Transverse colon (tissue), 4 donors: ENCODE data around the gene OLFM4. TPM values are rescaled to one million over a fixed set of nuclear protein-coding genes. Genes with fewer than 3 reads are reported as not detected.
A peak's percentile ranks its signal among the peaks of the same experiment; 100 is the strongest.

Experiments used
- DNase-seq: peaks from one replicate; pipeline ENCODE4 v3.0.0-alpha.2; 2019
- H3K27ac ChIP-seq, 4 donors: fragments of 200-600 bp; sonication (generic); 2 replicates each; pipeline ENCODE4 v1.5.1; 2016 to 2018; ENCODE audit warnings: inconsistent platforms in 4 of 4
- H3K27me3 ChIP-seq: fragments of 200-600 bp; sonication (generic); 2 replicates; pipeline ENCODE4 v1.5.1; 2017; ENCODE audit warnings: inconsistent platforms
- H3K36me3 ChIP-seq, 4 donors: fragments of 200-600 bp; sonication (generic); 2 replicates each; pipeline ENCODE4 v1.5.1; 2017 to 2019; ENCODE audit warnings: inconsistent platforms in 4 of 4
- H3K4me1 ChIP-seq, 4 donors: fragments of 200-600 bp; sonication (generic); 2 replicates each; pipeline ENCODE4 v1.5.1; 2017 to 2020; ENCODE audit warnings: inconsistent platforms in 4 of 4
- H3K4me3 ChIP-seq, 4 donors: fragments of 200-600 bp; sonication (generic); 1 replicate in 1 of 4; 2 replicates in 3 of 4; pipeline versions ENCODE4 v1.5.1 to v1.6.1; 2017 to 2019; ENCODE audit warnings: inconsistent platforms in 4 of 4
- H3K9me3 ChIP-seq, 2 donors: fragments of 200-600 bp; sonication (generic); 2 replicates each; pipeline ENCODE4 v1.5.1; 2017 to 2019; ENCODE audit warnings: inconsistent platforms in 2 of 2
- CTCF ChIP-seq, 5 experiments: fragments of 200-600 bp in 3 of 5; fragments of 450-650 bp in 2 of 5; sonication (generic) in 3 of 5; IDR thresholded peaks; 1 replicate in 2 of 5; 2 replicates in 3 of 5; pipeline ENCODE4 v1.5.1; 2016 to 2017; ENCODE audit warnings: antibody characterized with exemption in 5 of 5, inconsistent platforms in 3 of 5, mild to moderate bottlenecking in 2 of 5, moderate library complexity in 1 of 5
- EP300 ChIP-seq: sonication (generic); formaldehyde crosslinking; IDR thresholded peaks from one replicate; pipeline ENCODE4 v1.6.1; 2017; ENCODE audit warnings: antibody characterized with exemption, low read depth
- POLR2A ChIP-seq: fragments of 450-650 bp; IDR thresholded peaks from one replicate; pipeline ENCODE4 v1.6.1; 2016; ENCODE audit warnings: antibody characterized with exemption, mild to moderate bottlenecking, moderate library complexity
- POLR2AphosphoS5 ChIP-seq, 3 donors: sonication (generic); formaldehyde crosslinking; IDR thresholded peaks; one replicate each; pipeline ENCODE4 v1.6.1; 2016; ENCODE audit warnings: antibody characterized with exemption in 3 of 3
- WGBS, 2 donors: methylation state at CpG; one replicate each; pipeline ENCODE4 v1.1.5; 2018; ENCODE audit warnings: low coverage in 1 of 2; 5-methylcytosine and 5-hydroxymethylcytosine counted together
- in situ Hi-C, 4 donors: fragments of 200-750 bp; cut with MboI; loops; one replicate each; pipeline versions ENCODE4 v1.15.0 to v1.15.1; 2017; ENCODE audit warnings: low sequenced_read_pairs in 3 of 4, low pct_ligation_motif_present in 1 of 4, low pct_unique_long_range_greater_than_20kb in 1 of 4
- intact Hi-C: fragments of 100-400 bp; cut with DNase I; formaldehyde crosslinking; loops from one replicate; pipeline ENCODE4 v1.15.1; 2023; ENCODE audit warnings: low total_unique reads
- total RNA-seq, 4 donors: library from RNA; depleted of rRNA; stranded (reverse); fragments of >200 nt; gene quantifications; one replicate each; pipeline ENCODE4 v1.1.0, GENCODE V29; 2016

Gene OLFM4
- total RNA-seq, 4 donors from 2014 or later: 3.4 to 61.0 (median 51.9) TPM

GRCh38 chr13:53038993-53039392 is 10.4 kb downstream of the OLFM4 start:
- H3K9me3 ChIP-seq: no peaks in the 10 kb centered on the region
- TF ChIP-seq EP300 (no peak), POLR2A (no peak), CTCF (IDR thresholded peaks at IDR 0.05) (no peak), POLR2AphosphoS5 (IDR thresholded peaks at IDR 0.05) (no peak)
- no peak overlapping the region for H3K4me3 ChIP-seq
- no peaks in the 10 kb centered on the region for H3K27me3 ChIP-seq
- in situ Hi-C loops (no loop called here), intact Hi-C loops (no loop called here)
- no peak overlapping the region for H3K27ac ChIP-seq
- DNase-seq: no peak
- peaks cover 0 to 8% (median 0%) of the 10 kb centered on the region in 4 donors for H3K4me1 ChIP-seq
- no peaks in the 10 kb centered on the region for H3K36me3 ChIP-seq
- WGBS, 2 donors: 75 to 90% methylated on average over 1 of the region's 1 CpG

DNA sequence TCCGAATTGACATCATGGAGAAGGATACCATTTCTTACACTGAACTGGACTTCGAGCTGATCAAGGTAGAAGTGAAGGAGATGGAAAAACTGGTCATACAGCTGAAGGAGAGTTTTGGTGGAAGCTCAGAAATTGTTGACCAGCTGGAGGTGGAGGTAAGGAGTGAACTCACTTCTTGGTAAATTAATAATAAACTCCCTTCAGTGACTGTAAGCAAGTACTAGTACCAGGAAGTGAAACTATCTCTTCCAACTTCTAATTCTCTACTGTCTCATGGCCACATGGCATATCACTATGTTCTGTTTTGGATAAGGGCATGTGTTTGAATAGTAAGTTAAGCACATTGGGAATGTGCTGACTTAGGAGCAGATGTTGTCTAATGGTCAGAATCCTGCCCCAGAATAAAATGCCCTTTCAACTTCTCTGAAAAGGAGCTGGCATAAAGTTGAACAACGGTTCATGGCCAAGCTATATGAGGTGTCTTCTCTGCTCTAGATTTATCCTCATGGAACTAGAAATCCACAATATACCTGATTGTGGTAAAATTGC is 13.4 kb downstream of the OLFM4 start:
- no peaks in the 10 kb centered on the region for H3K9me3 ChIP-seq
- in situ Hi-C loops: no loop called here
- no peaks in the 10 kb centered on the region for H3K27me3 ChIP-seq
- no peak overlapping the region for H3K27ac ChIP-seq
- H3K4me3 ChIP-seq: no peak overlapping the region
- 60 to 90% methylated on average over 2 to 3 of the region's 3 CpGs for WGBS, 2 donors
- no peak for DNase-seq
- TF ChIP-seq POLR2AphosphoS5 (IDR thresholded peaks at IDR 0.05): no peak
- no peak for TF ChIP-seq EP300
- no peak for TF ChIP-seq CTCF (IDR thresholded peaks at IDR 0.05)
- H3K36me3 ChIP-seq: no peaks in the 10 kb centered on the region
- intact Hi-C loops: no loop called here
- peaks cover 0 to 19% (median 4%) of the 10 kb centered on the region in 4 donors for H3K4me1 ChIP-seq

DNA sequence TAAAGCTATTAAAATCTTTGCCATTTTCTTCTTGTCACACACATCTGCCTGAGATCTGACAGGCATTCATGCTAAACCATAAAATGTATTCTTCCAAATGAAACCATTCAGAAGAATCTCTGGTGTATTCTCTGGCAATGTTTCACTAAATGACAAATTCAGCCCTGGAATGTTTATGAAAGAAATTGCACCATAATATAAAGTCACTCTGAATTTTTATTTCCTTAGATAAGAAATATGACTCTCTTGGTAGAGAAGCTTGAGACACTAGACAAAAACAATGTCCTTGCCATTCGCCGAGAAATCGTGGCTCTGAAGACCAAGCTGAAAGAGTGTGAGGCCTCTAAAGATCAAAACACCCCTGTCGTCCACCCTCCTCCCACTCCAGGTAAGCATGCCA is 14.3 kb downstream of the OLFM4 start:
- 5 to 42% methylated on average over 4 of the region's 4 CpGs for WGBS, 2 donors
- no peaks in the 10 kb centered on the region for H3K9me3 ChIP-seq
- no peaks in the 10 kb centered on the region for H3K36me3 ChIP-seq
- H3K4me1 ChIP-seq: peaks cover 0 to 19% (median 4%) of the 10 kb centered on the region in 4 donors
- H3K27me3 ChIP-seq: no peaks in the 10 kb centered on the region
- peak overlapping the region in 3 of 4 donors; percentile 8 to 36 (median 27) for H3K27ac ChIP-seq
- intact Hi-C loops: no loop called here
- TF ChIP-seq POLR2A (no peak), EP300 (no peak), CTCF (IDR thresholded peaks at IDR 0.05) (no peak), POLR2AphosphoS5 (IDR thresholded peaks at IDR 0.05) (peak in 1 of 3 donors; percentile 6)
- no peak for DNase-seq
- in situ Hi-C loops: no loop called here
- H3K4me3 ChIP-seq: peak overlapping the region in 1 of 4 donors; percentile 20

DNA sequence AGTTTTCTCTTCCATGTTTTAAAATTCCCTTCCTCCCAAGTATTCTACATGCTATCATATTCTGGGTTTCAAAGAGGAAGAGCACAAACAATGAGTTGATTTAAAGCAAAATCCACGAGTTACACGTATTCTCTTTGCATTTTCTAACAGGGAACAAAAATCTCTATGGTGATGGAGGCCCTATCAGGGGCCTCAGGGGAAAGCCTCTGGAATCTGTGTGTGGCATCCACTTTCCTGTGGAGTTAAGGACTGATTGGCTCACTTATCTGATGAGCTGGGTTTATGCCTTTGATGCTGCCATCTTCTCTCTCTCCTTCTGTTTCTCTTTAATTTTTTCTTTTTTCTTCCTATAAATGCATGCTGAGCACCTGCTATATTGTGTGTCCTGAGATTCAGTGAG is 14.8 kb downstream of the OLFM4 start:
- in situ Hi-C loops: no loop called here
- intact Hi-C loops: no loop called here
- Histone ChIP-seq H3K9me3 (no peaks in the 10 kb centered on the region), H3K4me3 (peak overlapping the region in 1 of 4 donors; percentile 20), H3K36me3 (no peaks in the 10 kb centered on the region), H3K27ac (peak overlapping the region in 2 of 4 donors; percentile 27 to 36), H3K4me1 (peaks cover 0 to 19% (median 4%) of the 10 kb centered on the region in 4 donors), H3K27me3 (no peaks in the 10 kb centered on the region)
- 35 to 56% methylated on average over 2 of the region's 2 CpGs for WGBS, 2 donors
- no peak for DNase-seq
- TF ChIP-seq POLR2A (no peak), EP300 (no peak), CTCF (IDR thresholded peaks at IDR 0.05) (no peak), POLR2AphosphoS5 (IDR thresholded peaks at IDR 0.05) (no peak)
